HTR-8/SVneo (cell line): ENCODE measurements around the gene CACNA1D.
"Not testable (repeated sequence)": the region's sequence is repeated elsewhere in the genome, so short reads cannot be mapped to it uniquely, and the experiment has no call there.

Experiments
- DNase-seq: peaks from one replicate; pipeline ENCODE4 v3.0.0; 2011; ENCODE audit warnings: low spot score, mixed read lengths; ENCODE audit not compliant: insufficient read length
- FAIRE-seq: peaks from 2 replicates; lab custom pipeline; 2011; peaks lifted over from hg19 to GRCh38; lab: Jason Lieb, UNC

The CACNA1D gene

GRCh38 chr3:53602866-53603265, 108.5 kb downstream of the CACNA1D start:
- FAIRE-seq (no peak), DNase-seq (no peak)

GRCh38 chr3:53604232-53604631, 109.8 kb downstream of the CACNA1D start:
- no peak for FAIRE-seq
- DNase-seq: no peak

GRCh38 chr3:53606793-53607192, 112.4 kb downstream of the CACNA1D start:
- FAIRE-seq: no peak
- DNase-seq: no peak

GRCh38 chr3:53612508-53612907, 118.1 kb downstream of the CACNA1D start:
- FAIRE-seq: no peak
- DNase-seq: no peak

GRCh38 chr3:53613125-53613524, 118.7 kb downstream of the CACNA1D start:
- no peak for DNase-seq
- FAIRE-seq: no peak

GRCh38 chr3:53614307-53614706, 119.9 kb downstream of the CACNA1D start:
- DNase-seq (no peak), FAIRE-seq (no peak)

GRCh38 chr3:53616321-53616720, 121.9 kb downstream of the CACNA1D start:
- DNase-seq (no peak), FAIRE-seq (no peak)

- DNase-seq (no peak), FAIRE-seq (no peak)
Measured at GRCh38 chr3:53616971-53617892, 122.8 kb downstream of the CACNA1D start.

- no peak for DNase-seq
- FAIRE-seq: no peak
Measured at GRCh38 chr3:53617893-53618523, 123.6 kb downstream of the CACNA1D start.

- no peak for FAIRE-seq
Measured at GRCh38 chr3:53618524-53618906, 124.1 kb downstream of the CACNA1D start.

GRCh38 chr3:53618936-53619335, 124.5 kb downstream of the CACNA1D start:
- DNase-seq: no peak

More at GRCh38 chr3:53618524-53618906, 124.1 kb downstream of the CACNA1D start:
- DNase-seq: no peak

GRCh38 chr3:53624061-53624857, 129.8 kb downstream of the CACNA1D start:
- FAIRE-seq (no peak), DNase-seq (no peak)

More at GRCh38 chr3:53618936-53619335, 124.5 kb downstream of the CACNA1D start:
- FAIRE-seq: no peak

- FAIRE-seq (no peak), DNase-seq (no peak)
Measured at GRCh38 chr3:53626876-53627275, 132.5 kb downstream of the CACNA1D start.

GRCh38 chr3:53628536-53629401, 134.4 kb downstream of the CACNA1D start:
- FAIRE-seq (no peak), DNase-seq (no peak)

GRCh38 chr3:53629402-53629723, 135.0 kb downstream of the CACNA1D start:
- no peak for DNase-seq
- no peak for FAIRE-seq

- DNase-seq (no peak), FAIRE-seq (no peak)
Measured at GRCh38 chr3:53630547-53630946, 136.1 kb downstream of the CACNA1D start.

GRCh38 chr3:53633197-53633787, 138.9 kb downstream of the CACNA1D start:
- DNase-seq (no peak), FAIRE-seq (no peak)

GRCh38 chr3:53635041-53635440, 140.6 kb downstream of the CACNA1D start:
- FAIRE-seq (no peak), DNase-seq (no peak)

- FAIRE-seq, DNase-seq: not testable (repeated sequence)
Measured at GRCh38 chr3:53638806-53639205, 144.4 kb downstream of the CACNA1D start.
